Body of pancreas (tissue), 4 donors: ENCODE data around the gene CEACAM3.

Experiments
- CTCF ChIP-seq, 7 experiments: fragments of 450-650 bp in 4 of 7; fragments of 200-600 bp in 3 of 7; sonication (generic) in 3 of 7; IDR thresholded peaks; one replicate each; pipeline ENCODE4 v1.5.1; 2016 to 2019; ENCODE audit warnings: antibody characterized with exemption in 7 of 7
- POLR2A ChIP-seq, 3 donors: fragments of 450-650 bp; IDR thresholded peaks; one replicate each; pipeline ENCODE4 v1.6.1; 2016; ENCODE audit warnings: antibody characterized with exemption in 3 of 3, mild to moderate bottlenecking in 2 of 3

DNA sequence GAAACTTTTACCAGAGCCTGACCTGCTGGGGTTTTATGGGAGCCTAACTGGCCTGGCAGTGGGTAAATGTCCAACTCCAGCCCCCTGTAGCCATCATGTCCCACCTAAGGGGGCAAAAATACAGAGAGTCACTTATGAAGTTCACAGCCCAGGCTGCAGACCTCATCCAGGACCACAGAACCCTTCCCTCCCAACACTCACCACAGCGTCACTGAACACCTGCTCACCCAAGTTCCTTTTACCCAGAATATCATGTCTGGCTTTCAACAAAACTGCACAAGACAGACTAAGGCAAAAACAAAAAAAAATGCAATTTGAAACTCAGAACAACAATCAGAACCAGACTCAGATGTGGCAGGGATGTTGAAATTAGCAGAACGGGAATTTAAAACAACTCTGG is 6.4 kb downstream of the CEACAM3 start:
- no peak for TF ChIP-seq CTCF (IDR thresholded peaks at IDR 0.05)
- TF ChIP-seq POLR2A (IDR thresholded peaks at IDR 0.05): no peak
